ENCODE results near the gene PAFAH2.

Gene PAFAH2

GRCh38 chr1:26035959-26036755 lies 38.3 kb upstream of the PAFAH2 start:
- H3K4me1 ChIP-seq (ENCODE audit: low read length): 0 out of 2 replicates have a peak, but pooled peaks cover 3% of the 10 kb centered on the region
- H3K4me3 ChIP-seq (ENCODE audit: low read length): peak overlapping the region; percentile 91
- no peaks in the 10 kb centered on the region for H3K9me3 ChIP-seq (replicated peaks; ENCODE audit: insufficient read depth, low read length)
- H2AFZ ChIP-seq (ENCODE audit: low read length): peak overlapping the region; percentile 100
- peak overlapping the region; percentile 100 for H3K4me2 ChIP-seq (ENCODE audit: low read depth, low read length)
- no peaks in the 10 kb centered on the region for H4K20me1 ChIP-seq (ENCODE audit: insufficient read depth, low read length)
- H3K27me3 ChIP-seq (replicated peaks; ENCODE audit: insufficient read depth, low read length): peaks cover 48% of the 10 kb centered on the region
- H3K79me2 ChIP-seq (ENCODE audit: low read length): no peaks in the 10 kb centered on the region
- no peaks in the 10 kb centered on the region for H3K36me3 ChIP-seq (replicated peaks; ENCODE audit: insufficient read depth, low read length)
- peak overlapping the region; percentile 57; the same call in 1 of the 2 replicates for H3K9ac ChIP-seq (ENCODE audit: low read length)
- TF ChIP-seq CTCF (IDR thresholded peaks at IDR 0.05; ENCODE audit: low read length): peak; percentile 96
- no peak for TF ChIP-seq EZH2phosphoT487 (IDR thresholded peaks at IDR 0.05; ENCODE audit: low read length)
- no peak for TF ChIP-seq EZH2 (optimal IDR thresholded peaks at IDR 0.05; ENCODE audit: low read depth, low read length)
- H3F3A ChIP-seq (ENCODE audit: insufficient read depth, low read length): no peaks in the 10 kb centered on the region
- H3K9me2 ChIP-seq (replicated peaks; ENCODE audit: insufficient read depth, low read length): no peaks in the 10 kb centered on the region
- no peak overlapping the region for H3K27ac ChIP-seq (ENCODE audit: low read length)
- peak; percentile 64 for DNase-seq

- Histone ChIP-seq H3F3A (ENCODE audit: insufficient read depth, low read length) (no peaks in the 10 kb centered on the region), H3K27ac (ENCODE audit: low read length) (no peak overlapping the region), H3K4me2 (ENCODE audit: low read depth, low read length) (peak overlapping the region; percentile 100), H3K36me3 (replicated peaks; ENCODE audit: insufficient read depth, low read length) (no peaks in the 10 kb centered on the region), H3K9me2 (replicated peaks; ENCODE audit: insufficient read depth, low read length) (no peaks in the 10 kb centered on the region), H3K9me3 (replicated peaks; ENCODE audit: insufficient read depth, low read length) (no peaks in the 10 kb centered on the region), H4K20me1 (ENCODE audit: insufficient read depth, low read length) (no peaks in the 10 kb centered on the region), H3K79me2 (ENCODE audit: low read length) (no peaks in the 10 kb centered on the region), H3K9ac (ENCODE audit: low read length) (peak overlapping the region; percentile 57; the same call in 1 of the 2 replicates), H2AFZ (ENCODE audit: low read length) (peak overlapping the region; percentile 100), H3K27me3 (replicated peaks; ENCODE audit: insufficient read depth, low read length) (peaks cover 51% of the 10 kb centered on the region), H3K4me1 (ENCODE audit: low read length) (0 out of 2 replicates have a peak, but pooled peaks cover 3% of the 10 kb centered on the region), H3K4me3 (ENCODE audit: low read length) (peak overlapping the region; percentile 91)
- TF ChIP-seq EZH2 (optimal IDR thresholded peaks at IDR 0.05; ENCODE audit: low read depth, low read length) (no peak), CTCF (IDR thresholded peaks at IDR 0.05; ENCODE audit: low read length) (no peak), EZH2phosphoT487 (IDR thresholded peaks at IDR 0.05; ENCODE audit: low read length) (no peak)
- DNase-seq: peak; percentile 94
These were observed 37.5 kb upstream of the PAFAH2 start for GRCh38 chr1:26035203-26035958.

GRCh38 chr1:26034504-26035202 lies 36.8 kb upstream of the PAFAH2 start:
- peak overlapping the region; percentile 100 for H3K4me2 ChIP-seq (ENCODE audit: low read depth, low read length)
- H3K9me2 ChIP-seq (replicated peaks; ENCODE audit: insufficient read depth, low read length): no peaks in the 10 kb centered on the region
- peak overlapping the region; percentile 100 for H2AFZ ChIP-seq (ENCODE audit: low read length)
- DNase-seq: no peak
- H3K9me3 ChIP-seq (replicated peaks; ENCODE audit: insufficient read depth, low read length): no peaks in the 10 kb centered on the region
- H3K27me3 ChIP-seq (replicated peaks; ENCODE audit: insufficient read depth, low read length): peaks cover 52% of the 10 kb centered on the region
- H3K9ac ChIP-seq (ENCODE audit: low read length): peak overlapping the region; percentile 23; the same call in 1 of the 2 replicates
- TF ChIP-seq EZH2 (optimal IDR thresholded peaks at IDR 0.05; ENCODE audit: low read depth, low read length) (no peak), EZH2phosphoT487 (IDR thresholded peaks at IDR 0.05; ENCODE audit: low read length) (no peak), CTCF (IDR thresholded peaks at IDR 0.05; ENCODE audit: low read length) (no peak)
- H3K27ac ChIP-seq (ENCODE audit: low read length): no peak overlapping the region
- no peaks in the 10 kb centered on the region for H3F3A ChIP-seq (ENCODE audit: insufficient read depth, low read length)
- H3K4me1 ChIP-seq (ENCODE audit: low read length): 0 out of 2 replicates have a peak, but pooled peaks cover 3% of the 10 kb centered on the region
- H3K4me3 ChIP-seq (ENCODE audit: low read length): peak overlapping the region; percentile 91
- no peaks in the 10 kb centered on the region for H4K20me1 ChIP-seq (ENCODE audit: insufficient read depth, low read length)
- H3K36me3 ChIP-seq (replicated peaks; ENCODE audit: insufficient read depth, low read length): no peaks in the 10 kb centered on the region
- H3K79me2 ChIP-seq (ENCODE audit: low read length): no peaks in the 10 kb centered on the region
